Keratinocyte (primary cell): ENCODE data around the gene MINK1.

ENCODE experiments used
- EZH2 ChIP-seq: IDR thresholded peaks from one replicate; pipeline ENCODE4 v1.6.1; 2012; ENCODE audit warnings: inconsistent platforms, mild to moderate bottlenecking, low read length, moderate library complexity
- TF ChIP-seq, protein P1 (sequence below), 3 experiments: IDR thresholded peaks in 1 of 3; conservative IDR thresholded peaks in 1 of 3; optimal IDR thresholded peaks in 1 of 3; 2 replicates in 2 of 3; 3 replicates in 1 of 3; pipeline versions ENCODE3 to v1.5.1; 2011; ENCODE audit warnings: low read length in 3 of 3, mild to moderate bottlenecking in 3 of 3, moderate library complexity in 2 of 3, control low read depth in 1 of 3, inconsistent platforms in 1 of 3; ENCODE audit not compliant: insufficient read depth in 2 of 3; ENCODE audit errors: extremely low read depth in 1 of 3

DNA sequence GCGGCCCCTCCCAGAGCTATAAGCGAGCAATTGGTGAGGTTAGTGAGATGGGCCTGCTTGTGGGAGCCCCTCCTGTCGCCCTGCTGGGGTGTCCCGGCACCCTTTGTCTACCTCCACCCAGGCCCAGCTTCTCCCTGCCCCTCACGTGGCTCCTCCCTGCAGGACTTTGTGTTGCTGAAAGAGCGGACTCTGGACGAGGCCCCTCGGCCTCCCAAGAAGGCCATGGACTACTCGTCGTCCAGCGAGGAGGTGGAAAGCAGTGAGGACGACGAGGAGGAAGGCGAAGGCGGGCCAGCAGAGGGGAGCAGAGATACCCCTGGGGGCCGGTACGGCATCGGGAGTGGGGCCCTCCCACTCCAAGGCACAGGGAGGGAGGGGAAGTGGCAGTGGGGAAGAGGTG lies 60.1 kb downstream of the MINK1 start:
- TF ChIP-seq, protein P1, sequence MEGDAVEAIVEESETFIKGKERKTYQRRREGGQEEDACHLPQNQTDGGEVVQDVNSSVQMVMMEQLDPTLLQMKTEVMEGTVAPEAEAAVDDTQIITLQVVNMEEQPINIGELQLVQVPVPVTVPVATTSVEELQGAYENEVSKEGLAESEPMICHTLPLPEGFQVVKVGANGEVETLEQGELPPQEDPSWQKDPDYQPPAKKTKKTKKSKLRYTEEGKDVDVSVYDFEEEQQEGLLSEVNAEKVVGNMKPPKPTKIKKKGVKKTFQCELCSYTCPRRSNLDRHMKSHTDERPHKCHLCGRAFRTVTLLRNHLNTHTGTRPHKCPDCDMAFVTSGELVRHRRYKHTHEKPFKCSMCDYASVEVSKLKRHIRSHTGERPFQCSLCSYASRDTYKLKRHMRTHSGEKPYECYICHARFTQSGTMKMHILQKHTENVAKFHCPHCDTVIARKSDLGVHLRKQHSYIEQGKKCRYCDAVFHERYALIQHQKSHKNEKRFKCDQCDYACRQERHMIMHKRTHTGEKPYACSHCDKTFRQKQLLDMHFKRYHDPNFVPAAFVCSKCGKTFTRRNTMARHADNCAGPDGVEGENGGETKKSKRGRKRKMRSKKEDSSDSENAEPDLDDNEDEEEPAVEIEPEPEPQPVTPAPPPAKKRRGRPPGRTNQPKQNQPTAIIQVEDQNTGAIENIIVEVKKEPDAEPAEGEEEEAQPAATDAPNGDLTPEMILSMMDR (optimal IDR thresholded peaks at IDR 0.05 in 1 of 3, IDR thresholded peaks at IDR 0.05 in 1 of 3, conservative IDR thresholded peaks at IDR 0.05 in 1 of 3; ENCODE audit: extremely low read depth in 1 of 3, insufficient read depth in 2 of 3, low read length in 3 of 3) = no peak
- TF ChIP-seq EZH2 = no peak
